GM20000 (cell line): Measurements from ENCODE around the gene PAK6.

Experiments
- DNase-seq: peaks from one replicate; pipeline ENCODE4 v3.0.0; 2012; ENCODE audit warnings: low spot score
- CTCF ChIP-seq: IDR thresholded peaks from 2 replicates; pipeline ENCODE4 v1.5.1; 2012; ENCODE audit warnings: mild to moderate bottlenecking, control low read depth; ENCODE audit errors: extremely low read depth, missing control alignments

The PAK6 gene

GRCh38 chr15:40301467-40302179 lies 62.8 kb downstream of the PAK6 start:
- no peak for TF ChIP-seq CTCF
- DNase-seq = no peak

- no peak for DNase-seq
- no peak for TF ChIP-seq CTCF
Measured at GRCh38 chr15:40302288-40302886, 63.5 kb downstream of the PAK6 start.

GRCh38 chr15:40302981-40303380 lies 64.1 kb downstream of the PAK6 start:
- no peak for DNase-seq
- TF ChIP-seq CTCF = no peak

DNA sequence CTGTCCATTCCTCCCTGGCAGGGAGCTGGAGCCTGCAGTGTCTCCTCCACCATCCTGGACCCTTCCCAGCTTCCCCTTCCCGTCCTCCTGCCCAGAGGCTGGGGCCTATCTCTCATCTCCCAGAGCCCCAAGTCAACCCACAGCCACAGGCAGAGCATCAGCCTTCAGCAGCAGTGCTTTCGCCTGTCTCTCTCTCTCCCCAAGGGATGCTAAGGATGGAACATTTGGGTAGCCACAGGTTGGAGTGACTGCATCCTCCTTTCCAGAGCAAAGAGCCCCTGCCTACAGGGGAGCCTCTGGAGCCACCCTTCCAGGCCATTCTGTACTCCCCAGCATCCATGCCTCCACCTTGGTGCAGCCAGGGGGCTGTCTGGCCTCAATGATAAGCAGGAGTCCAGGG lies 64.7 kb downstream of the PAK6 start:
- no peak for DNase-seq
- TF ChIP-seq CTCF = no peak

- TF ChIP-seq CTCF = no peak
Measured at GRCh38 chr15:40305281-40305680, 66.4 kb downstream of the PAK6 start.

DNA sequence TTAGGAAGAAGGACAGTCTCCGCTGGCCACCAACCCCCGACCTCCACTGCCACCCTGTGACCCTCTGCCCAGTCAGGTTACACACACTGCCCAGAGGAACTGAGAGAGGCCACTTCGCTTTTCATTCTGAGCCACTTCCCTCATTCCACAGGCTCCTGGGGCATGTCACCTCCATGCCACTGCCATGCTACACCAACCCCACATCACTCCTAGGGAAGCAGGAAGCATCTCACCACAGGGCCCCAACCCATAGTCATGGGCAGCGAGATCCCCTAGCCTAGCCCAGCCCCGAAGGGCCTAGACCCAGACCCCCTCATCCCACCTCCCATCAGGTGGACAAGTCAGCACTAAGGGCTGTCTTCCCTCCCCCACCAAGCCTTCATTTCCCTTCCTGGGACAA lies 67.5 kb downstream of the PAK6 start:
- TF ChIP-seq CTCF = no peak
- no peak for DNase-seq

More at GRCh38 chr15:40305281-40305680, 66.4 kb downstream of the PAK6 start:
- DNase-seq = no peak

GRCh38 chr15:40306908-40307307 lies 68.0 kb downstream of the PAK6 start:
- no peak for DNase-seq

More at GRCh38 chr15:40306908-40307307, 68.0 kb downstream of the PAK6 start:
- TF ChIP-seq CTCF = no peak
